Activated CD8-positive, alpha-beta memory T cell treated with anti-CD3 and anti-CD28 coated beads for 4 hours (primary cell): ENCODE results near the gene CCL27.
A peak's percentile ranks its signal among the peaks of the same experiment; 100 is the strongest.

ENCODE experiments used
- DNase-seq, 2 donors: peaks; one replicate each; pipeline ENCODE4 v3.0.0-alpha.2; 2020; ENCODE audit warnings: low read depth in 2 of 2

Gene CCL27, protein sequence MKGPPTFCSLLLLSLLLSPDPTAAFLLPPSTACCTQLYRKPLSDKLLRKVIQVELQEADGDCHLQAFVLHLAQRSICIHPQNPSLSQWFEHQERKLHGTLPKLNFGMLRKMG

DNA sequence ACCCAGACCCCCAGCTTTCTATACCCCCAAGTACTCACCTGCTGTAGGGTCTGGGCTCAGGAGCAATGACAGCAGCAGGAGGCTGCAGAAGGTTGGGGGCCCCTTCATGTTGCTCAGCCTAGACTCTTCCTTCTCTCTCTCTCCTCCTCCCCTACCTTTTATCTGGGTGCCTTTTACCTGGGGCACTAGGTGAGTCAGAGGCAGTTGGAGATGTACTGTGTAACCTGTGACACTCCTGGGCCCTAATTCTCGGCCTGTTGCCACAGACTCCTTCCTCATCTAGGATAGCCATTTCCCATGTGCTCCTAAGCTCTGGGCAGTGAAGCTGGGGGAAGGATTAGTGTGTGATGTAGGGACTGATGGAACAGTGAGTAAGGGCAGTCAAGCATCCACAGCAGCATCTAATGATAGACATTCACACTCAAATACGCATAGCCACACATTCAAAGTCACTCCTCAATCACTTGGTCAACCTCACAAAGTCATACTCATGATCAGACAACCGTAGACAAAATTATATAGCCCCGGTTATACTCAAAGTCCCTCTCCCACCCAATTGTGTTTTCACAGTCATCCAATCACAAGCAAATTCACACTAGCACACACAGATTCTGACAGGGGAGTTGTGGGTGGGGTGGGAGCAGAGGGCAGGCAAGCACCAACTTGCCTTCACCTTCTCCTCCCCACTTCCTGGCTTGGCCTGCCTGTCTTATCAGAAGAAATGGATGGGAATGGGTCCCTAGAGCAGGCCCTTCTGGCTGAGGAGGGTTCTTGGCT, at the start of gene CCL27:
Gene CCL27, minus strand, starts transcription at position 132 of the 777 bp plus-strand sequence. Its CDS starts 24 bp downstream, at position 108.
- DNase-seq = no peak

DNA sequence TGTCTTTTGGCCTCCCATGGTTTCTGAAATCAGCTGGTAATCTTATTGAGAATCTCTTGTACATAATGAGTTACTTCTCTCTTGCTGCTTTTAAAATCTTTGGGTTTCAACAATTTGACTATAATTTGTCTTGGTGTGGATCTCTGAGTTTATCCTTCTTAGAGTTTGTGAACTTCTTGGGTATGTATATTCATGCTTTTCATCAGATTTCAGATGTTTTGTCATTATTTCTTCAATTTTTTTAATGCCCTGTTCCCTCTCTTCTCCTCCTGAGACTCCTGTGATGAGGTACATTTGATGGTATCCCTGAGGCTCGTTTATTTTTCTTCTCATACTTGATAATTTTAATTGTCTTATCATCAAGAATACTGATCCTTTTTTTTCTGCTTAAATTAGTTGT, 49.7 kb upstream of the CCL27 start:
- no peak for DNase-seq

DNA sequence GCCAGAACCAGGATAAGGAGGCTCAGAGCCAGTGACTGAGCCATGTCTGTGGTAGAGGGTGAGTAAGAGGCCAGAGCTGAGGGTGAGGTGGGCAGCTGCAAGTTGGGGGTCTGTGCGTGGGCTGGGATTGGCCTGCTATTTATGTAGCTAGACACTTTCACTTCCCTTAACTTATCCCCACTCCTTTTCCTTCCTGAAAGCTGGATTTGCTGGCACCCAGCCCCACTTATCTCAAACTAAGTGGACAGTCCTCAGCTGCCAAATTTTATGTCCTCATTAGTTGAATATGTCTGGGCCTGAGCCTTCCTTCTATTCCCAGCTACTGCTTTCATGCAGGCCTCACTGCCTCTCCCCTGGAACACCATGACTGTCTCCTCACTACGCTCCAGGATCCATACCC, 47.6 kb upstream of the CCL27 start, which contains the start of gene CCL21:
Gene CCL21, minus strand, starts transcription at position 114 of the 400 bp plus-strand sequence. Its CDS starts 70 bp downstream, at position 44.
- no peak for DNase-seq

DNA sequence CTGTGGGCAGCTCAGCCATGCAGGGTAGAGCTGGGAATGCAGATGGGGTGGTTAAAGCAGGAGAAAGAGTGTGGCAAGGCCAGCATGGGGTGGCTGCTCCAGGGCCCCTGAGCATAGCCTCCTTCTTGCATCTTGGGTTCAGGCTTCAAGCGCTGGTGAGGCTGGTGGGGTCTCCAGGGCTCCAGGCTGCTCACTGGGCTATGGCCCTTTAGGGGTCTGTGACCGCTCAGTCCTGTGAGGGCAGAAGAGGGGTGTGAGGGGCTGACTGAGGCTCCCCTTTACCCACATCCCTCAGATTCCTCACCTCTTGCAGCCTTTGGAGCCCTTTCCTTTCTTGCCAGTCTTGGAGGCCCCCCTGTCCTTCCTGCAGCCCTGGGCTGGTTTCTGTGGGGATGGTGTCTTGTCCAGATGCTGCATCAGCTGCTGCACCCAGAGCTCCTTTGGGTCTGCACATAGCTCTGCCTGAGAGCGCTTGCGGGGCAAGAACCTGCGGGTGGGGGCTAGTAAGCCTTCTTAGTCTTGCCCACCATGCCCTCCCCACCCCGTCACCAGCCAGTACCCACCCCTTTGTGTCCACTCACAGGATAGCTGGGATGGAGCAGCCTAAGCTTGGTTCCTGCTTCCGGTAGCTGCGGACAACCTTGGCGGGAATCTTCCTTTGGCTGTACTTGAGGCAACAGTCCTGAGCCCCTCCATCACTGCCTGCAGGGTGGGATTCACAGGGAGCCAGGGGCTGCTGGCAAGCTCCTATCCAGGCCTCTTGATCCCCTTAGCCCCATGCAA, 46.9 kb upstream of the CCL27 start:
- DNase-seq = no peak

DNA sequence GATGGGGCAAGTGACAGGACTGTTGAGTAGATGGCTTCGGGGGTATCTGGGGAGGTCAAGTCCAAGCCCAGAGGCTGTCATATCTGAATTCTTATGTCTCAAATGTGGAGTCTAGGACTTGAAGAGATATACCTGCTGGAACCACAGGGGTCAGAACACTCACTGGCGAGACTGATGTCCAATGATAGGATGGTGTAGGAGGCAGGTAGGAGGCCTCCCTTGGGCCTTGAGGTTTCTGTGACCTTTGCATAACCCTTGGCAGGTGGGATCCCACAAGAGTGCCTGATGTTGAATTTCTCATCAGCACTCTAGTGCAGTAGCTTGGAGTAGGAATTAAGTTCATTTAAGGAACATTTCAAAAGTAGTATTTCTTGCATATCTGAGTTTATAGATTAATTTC, 44.7 kb upstream of the CCL27 start:
- no peak for DNase-seq

DNA sequence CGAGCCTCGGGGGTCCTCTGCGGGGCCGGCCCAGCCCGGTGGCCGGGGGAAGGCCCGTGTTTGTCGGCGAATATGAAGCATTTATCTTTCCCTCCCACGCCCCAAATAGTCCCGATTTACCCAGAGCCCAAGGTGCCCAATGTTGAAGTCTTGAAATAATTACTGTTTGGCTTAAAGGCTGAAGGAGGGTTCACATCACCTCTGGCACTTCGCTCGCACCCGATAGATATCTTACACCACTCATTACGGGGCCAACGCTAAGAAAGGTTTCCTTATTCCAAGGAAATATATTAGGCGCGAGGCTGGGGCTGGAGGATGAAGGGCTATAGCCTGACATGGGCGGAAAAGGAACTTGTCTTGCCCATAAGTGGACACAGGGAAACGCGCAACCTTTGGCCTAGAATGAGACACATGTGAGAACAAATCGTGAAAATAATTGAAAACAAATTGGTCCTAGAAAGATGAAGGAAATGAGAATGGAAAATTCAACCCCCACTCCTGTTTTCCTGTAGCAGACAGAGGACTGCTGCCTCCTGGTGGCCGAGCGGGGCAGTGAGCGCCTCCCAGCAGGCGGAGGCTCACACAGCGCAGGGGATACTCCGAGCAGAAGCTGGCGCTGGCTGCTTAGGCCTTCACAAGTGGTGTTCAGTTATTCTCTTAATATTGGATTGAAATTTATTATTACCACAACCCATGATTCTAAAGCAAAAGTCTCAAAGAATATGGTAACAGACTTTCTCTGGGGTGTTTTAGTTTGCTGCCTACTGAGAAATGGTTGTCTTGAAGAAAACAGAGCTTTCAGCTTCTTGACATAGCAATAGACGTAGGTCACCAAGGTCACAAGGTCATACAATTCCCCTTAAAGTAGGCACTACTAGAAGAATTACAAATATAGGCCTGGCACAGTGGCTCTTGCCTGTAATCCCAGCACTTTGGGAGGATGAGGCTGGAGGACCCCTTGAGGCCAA, 39.6 kb upstream of the CCL27 start:
- DNase-seq = peak; percentile 52 to 64

DNA sequence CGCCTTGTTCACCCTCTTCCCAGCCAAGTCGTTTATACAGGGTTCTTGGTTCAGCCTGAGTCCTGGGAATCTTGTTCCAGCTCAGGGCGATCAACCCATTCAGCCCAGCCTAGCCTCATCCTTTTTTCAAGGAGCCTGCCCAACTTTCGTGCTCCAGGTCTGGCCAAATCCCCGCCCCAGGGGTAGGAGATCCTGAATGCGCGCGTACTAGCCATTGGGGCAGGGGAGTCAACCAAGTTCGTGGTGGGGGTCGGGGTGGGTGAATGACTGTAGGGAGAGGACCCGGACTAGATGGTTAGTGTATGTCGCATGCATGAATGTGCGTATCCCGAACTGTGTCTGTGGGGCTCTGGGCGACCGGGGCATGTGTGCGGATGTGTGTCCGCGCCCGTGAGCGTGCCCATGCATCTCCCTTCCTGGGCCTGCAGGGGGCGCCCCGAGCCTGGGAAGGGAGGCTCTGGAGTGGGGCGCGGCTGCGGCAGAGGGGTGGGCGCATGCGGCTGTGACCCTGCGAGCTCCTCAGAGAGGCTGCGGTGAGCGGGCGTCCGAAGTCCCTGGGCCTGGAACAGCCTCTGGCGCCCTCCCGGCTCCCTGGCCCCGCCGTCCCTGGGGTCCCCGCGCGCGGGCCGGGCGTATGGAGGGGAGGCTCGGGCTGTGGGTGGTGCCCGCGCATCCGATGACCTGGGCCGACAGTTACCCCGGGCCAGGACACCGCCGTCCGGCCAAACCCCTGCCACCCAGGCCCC, 38.7 kb upstream of the CCL27 start:
- DNase-seq = peak; percentile 52 to 56

DNA sequence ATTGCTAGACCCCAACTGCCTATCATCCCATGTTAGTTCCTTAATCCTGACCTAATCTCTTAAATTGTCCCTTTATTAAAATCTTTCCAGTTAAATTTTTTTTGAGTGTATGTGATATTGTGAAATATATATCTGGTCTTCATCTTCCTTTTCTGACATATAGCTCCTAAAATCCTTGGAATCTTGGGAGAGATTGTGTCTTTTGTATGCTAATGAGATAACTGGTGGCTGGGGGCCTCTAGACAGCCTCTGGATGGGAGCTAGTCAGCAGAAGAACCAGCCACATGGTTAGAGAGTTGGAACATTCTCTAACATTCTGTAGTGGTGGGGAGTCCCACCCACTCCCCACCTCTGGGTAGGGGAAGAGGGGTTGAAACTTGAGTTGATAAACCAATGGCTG, 32.4 kb upstream of the CCL27 start:
- no peak for DNase-seq

DNA sequence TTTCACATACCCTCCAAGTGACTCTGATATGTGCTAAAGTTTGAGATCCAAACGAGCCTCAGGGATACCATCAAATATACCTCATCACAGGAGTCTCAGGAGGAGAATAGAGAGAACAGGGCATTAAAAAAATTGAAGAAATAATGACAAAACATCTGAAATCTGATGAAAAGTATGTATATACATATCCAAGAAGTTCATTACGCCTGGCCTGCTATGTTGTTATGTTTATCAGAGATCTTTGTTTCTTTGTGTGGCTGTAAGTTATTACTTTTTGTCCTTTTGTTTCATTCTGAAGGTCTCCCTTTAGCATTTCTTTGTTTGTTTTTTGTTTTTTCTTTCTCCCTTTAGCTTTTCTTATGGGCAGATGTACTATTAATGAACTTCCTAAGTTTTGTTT, 31.1 kb upstream of the CCL27 start:
- DNase-seq = no peak

DNA sequence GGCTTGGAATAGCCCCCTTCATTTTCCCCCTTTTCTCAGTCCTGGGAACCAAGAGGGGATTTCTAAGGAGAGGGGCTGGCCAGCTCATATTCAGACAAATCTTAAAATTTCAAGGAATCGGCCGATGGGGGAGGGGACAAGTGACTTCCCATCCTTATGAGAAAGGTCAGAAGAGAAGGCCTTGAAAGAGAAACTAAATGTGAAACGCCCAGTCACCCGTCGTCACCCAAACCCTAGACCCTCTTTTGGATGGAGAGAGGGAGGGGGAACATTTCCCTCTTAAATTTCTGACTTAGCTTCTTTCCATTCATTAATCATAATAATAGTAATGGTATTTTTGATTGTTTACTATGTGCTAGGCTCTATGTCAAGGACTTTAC, 29.5 kb upstream of the CCL27 start:
- DNase-seq = no peak

DNA sequence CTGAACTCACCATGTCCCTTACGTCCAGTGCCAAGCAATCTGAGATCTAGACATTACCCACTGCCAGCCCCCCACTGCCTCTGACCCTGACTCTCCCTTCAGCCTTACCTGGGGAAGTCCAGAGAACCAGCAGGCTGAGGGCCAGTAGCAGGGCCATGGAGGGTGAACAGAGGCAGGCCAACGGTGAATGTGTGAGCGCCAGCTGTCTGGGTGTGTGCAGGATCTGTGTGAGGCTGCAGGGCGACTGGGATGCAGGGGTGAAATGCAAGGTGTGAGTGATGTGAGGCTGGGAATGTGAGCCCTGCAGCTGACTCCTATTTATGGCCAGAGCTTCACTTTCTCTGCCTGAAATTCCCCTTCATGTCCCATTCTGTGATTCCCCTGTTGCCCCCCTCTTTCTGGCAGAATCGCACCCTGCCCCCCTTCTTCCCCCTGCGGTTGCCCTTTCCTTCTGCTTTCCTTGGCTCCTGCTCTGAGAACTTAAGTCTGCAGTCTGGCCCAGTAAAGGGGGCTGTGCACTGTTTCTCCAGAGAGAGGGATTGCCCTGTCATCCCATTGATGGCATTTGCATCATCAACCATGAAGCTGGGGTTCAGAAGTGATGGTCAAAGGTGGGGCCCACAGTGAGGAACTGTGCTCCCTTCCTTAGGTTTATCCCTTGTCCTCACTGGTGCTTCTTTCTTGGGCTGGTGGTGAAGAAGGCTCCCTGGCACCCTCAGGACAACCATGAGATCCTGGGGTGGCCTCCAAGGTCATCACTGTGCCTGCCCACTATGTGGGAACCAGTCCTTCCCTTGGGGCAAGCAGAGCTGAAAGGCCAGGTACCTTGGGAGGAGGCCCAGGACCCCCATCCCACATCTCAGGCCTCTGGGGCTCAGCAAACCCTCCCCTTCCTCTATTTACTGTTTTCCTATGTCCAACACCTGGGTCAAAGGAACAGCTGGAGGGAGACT, 28.8 kb upstream of the CCL27 start, which contains the start of gene CCL19:
Gene CCL19, minus strand, starts transcription at position 294 of the 953 bp plus-strand sequence. Its CDS starts 137 bp downstream, at position 157.
- DNase-seq = no peak

DNA sequence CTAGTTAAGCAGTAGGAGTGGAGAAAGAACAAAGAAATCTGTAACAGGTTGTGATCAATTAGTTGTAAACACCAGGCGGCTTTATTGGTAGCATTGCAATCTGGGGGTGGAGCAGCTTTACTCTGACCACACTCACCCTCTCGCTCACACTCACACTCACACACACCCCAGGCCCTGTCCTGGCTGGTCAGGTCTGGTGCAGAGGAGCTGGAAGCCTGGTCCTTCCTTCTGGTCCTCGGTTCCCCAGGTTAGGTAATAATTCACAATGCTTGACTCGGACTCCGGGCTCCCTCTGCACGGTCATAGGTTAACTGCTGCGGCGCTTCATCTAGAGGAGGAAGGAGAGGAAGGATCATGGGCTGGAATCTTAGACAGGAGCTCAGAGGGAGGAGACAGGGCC, 27.1 kb upstream of the CCL27 start:
- DNase-seq = no peak

DNA sequence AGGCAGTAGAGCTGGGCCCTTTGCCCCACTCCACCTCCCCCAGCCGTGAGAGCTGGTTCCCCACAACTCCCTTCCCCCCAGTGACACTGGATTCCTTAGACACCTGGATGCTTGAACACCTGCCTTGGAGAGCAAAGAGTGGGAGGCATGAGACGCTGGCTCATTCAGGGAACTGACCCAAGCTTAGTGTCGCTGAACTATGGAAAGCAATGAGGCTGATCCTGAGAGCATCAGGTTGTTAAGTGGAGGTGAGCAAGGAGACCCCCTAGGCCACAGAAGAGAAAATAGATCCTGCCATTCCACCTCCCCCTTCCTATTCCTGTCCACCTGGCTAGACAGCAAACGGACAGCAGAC, 26.6 kb upstream of the CCL27 start:
- DNase-seq = no peak

DNA sequence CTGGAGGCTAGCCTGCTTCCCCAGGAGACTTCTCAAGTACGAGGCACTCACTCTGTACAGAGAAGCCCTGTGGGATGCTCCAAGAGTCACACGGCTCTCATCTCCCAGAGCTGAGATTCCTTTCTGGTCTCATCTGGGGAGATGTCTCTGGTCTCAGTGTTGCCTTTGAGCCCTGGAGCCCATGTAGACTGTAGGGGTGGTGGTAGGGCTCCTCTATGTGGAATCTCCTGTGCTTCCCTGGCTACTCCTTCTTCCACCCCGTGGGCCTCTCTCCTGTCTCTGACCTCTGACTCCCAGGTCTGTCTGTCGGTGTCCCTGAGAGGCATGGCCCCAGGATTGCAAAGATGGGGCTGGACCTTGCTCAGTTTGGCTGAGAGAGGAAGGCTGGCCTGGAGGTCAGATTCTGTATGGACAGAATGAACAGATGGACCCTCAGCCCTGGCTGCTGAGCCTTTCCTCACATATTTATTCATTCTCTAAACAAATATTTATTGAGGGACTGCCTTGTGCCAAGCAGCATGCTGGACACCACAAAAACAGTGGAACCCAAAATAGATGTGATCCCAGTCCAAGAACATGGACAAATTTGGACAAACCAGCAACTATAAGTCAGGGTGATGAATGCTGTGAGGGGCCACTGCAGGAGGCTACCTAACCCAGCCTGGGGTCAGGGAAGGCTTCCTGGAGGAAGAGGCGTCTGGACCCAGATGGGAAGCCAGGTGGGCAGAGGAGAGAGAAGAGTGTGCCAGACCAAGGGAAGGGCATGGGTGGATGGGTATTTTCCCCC, 26.1 kb upstream of the CCL27 start:
- DNase-seq = no peak

DNA sequence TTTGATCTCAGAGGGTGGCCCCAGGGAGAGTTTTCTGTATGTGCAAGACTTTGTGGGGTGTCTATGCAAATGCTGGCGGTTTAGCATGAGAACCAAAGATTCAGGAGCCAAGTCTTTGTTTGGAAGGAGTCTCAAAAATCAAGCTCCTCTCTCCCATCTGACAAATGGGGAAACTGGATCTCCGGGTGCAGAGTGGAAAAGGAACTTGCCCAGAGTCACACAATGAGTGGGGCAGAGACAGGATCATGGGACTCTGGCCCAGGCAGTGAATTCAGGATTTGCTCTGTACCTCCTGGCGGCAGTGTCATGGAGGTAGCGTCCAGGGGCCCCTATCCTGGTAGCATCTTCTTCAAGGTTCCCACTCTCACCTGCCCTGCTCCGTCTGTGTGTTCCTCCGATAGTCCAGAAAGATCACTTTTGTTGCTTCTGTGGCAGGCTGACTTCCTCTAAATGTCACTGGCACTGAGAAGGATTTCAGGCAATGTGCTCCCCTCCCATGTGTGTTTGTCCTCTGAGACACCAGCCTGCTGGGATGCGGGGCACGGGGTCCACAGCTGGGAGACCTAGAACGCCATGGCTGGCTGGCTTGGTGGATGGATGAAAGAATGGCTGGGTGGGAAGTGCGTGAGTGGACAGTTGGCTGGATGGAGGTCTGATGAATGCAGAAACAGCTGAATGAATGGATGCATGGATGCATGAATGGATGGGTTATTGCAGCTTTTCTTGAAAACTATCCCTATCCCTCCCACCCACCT, 25.0 kb upstream of the CCL27 start:
- no peak for DNase-seq

DNA sequence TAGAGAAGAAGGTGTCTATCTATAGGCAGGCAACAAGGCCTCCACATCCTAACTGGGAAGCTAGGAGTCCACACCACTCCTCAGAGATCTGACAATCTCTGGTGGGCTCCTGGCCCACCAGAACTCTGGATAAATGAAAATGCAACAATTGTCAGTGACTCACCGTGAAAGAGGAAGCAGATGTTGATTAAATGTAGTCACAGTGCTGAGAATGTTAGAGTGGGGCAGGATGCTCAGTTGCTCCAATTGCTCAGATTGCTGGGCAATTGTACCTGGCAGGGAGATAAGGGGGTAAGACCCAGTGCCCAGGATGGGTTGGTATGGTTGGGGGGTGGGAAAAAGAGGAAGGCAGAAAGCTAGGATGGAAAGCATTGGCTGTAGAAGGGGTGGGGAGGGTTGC, 24.3 kb upstream of the CCL27 start:
- DNase-seq = no peak

DNA sequence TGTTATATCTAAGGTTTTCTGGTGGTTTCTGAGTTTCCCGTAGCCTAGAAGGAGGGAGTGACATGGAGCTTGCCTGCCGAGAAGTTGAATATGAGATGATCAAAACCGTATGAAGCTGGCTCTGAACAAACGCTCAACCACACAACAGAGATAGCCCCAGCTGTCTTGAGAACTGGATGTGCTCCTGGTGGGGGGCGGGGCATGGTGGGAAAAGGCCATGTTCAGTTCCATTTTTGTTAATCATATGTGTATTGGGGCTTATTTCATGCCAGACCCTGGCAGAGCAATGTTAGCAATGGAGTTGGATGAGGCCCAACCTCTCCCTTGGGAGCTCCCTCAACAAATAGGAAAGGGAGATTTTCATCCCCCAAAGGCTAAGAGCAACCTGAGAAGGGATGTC, 23.8 kb upstream of the CCL27 start:
- DNase-seq = no peak

DNA sequence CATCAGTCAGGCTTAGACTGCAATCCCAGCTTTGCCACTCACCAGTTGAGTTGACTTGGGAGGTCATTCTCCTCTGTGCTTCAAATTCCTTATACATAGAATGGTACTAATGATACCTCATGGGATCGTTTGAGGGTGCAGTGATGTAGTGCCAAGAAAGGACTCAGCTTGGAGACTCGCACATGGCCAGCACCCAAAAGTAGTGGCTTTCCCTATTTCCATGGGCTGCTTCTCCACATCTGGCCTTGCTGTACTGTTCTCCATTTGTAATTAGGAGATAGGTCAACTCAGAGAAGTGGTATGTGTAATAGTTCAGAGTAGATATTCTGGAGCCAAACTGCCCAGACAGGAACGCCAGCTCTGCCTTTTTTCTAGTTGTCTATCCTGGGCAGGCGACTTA, 23.1 kb upstream of the CCL27 start:
- no peak for DNase-seq
